Kidney (tissue), 14 donors: ENCODE measurements around the gene HOXC9. TPM values are rescaled to one million over a fixed set of nuclear protein-coding genes. Genes with fewer than 3 reads are reported as not detected.
A peak's percentile ranks its signal among the peaks of the same experiment; 100 is the strongest.

Source experiments
- DNase-seq, 5 donors: peaks; one replicate each; pipeline ENCODE4 v3.0.0-alpha.2; 2013 to 2020
- FAIRE-seq: peaks from 2 replicates; lab custom pipeline; 2012; peaks lifted over from hg19 to GRCh38; lab: Jason Lieb, UNC
- H3K27ac ChIP-seq, 2 donors: one replicate each; pipeline ENCODE4 v1.7.0; 2013; ENCODE audit warnings: low read depth in 2 of 2, low read length in 2 of 2, inconsistent platforms in 1 of 2
- H3K27me3 ChIP-seq: one replicate; pipeline ENCODE4 v1.7.1; 2013; ENCODE audit warnings: low read length, inconsistent platforms; ENCODE audit not compliant: control insufficient read depth, insufficient read depth
- H3K36me3 ChIP-seq, 3 donors: one replicate each; pipeline versions ENCODE4 v1.7.0 to v1.7.1; 2013; ENCODE audit warnings: low read length in 3 of 3, control low read depth in 1 of 3, inconsistent platforms in 1 of 3; ENCODE audit not compliant: insufficient read depth in 3 of 3, control insufficient read depth in 2 of 3
- H3K4me1 ChIP-seq, 3 donors: one replicate each; pipeline versions ENCODE4 v1.7.0 to v1.7.1; 2013; ENCODE audit warnings: low read length in 3 of 3, inconsistent platforms in 1 of 3, low read depth in 1 of 3; ENCODE audit not compliant: control insufficient read depth in 2 of 3, insufficient read depth in 2 of 3
- H3K4me3 ChIP-seq, 3 donors: one replicate each; pipeline versions ENCODE4 v1.7.0 to v1.8.1; 2013; ENCODE audit warnings: low read length in 3 of 3, control low read depth in 1 of 3, inconsistent platforms in 1 of 3
- H3K9ac ChIP-seq, 3 donors: one replicate each; pipeline versions ENCODE4 v1.7.0 to v1.7.1; 2013; ENCODE audit warnings: low read length in 3 of 3, control low read depth in 1 of 3, inconsistent platforms in 1 of 3
- H3K9me3 ChIP-seq, 3 donors: one replicate each; pipeline versions ENCODE4 v1.7.0 to v1.7.1; 2013; ENCODE audit warnings: low read length in 3 of 3, control low read depth in 1 of 3, inconsistent platforms in 1 of 3; ENCODE audit not compliant: control insufficient read depth in 2 of 3, insufficient read depth in 1 of 3
- intact Hi-C: fragments of 100-400 bp; cut with DNase I; formaldehyde crosslinking; loops from one replicate; pipeline ENCODE4 v1.11.1; 2022
- polyA plus RNA-seq: library from polyadenylated mRNA; stranded (reverse); fragments of 350-450 nt; fragmentation: Illumina TruSeq; extraction: RNeasy Lipid Tissue Mini Kit (QIAGEN cat#74804); gene quantifications from one replicate; pipeline ENCODE4 v1.2.3, GENCODE V29; 2014; ENCODE audit warnings: low read depth, low replicate concordance; ENCODE audit not compliant: insufficient read depth
- total RNA-seq: library from RNA; stranded (reverse); fragmentation: NEBNext Ultra II Directional; extraction: Animal tissue kit (Norgen Biotek cat#: 25700); gene quantifications from one replicate; pipeline ENCODE4 v1.2.1, GENCODE V29; 2021
- TF ChIP-seq, protein P1 (sequence below): IDR thresholded peaks from 3 replicates; pipeline ENCODE4 v1.5.1; 2012; ENCODE audit warnings: mild to moderate bottlenecking, moderate library complexity, borderline replicate concordance; ENCODE audit not compliant: insufficient read depth; ENCODE audit errors: extremely low read depth
- donor health status: control.
- donor health status: control.
- donor health status: control.
- donor health status: control.
- donor health status: control.
- donor health status: DM: yes; HTN: yes; CAD: no.
- donor health status: Normal renal cell carcinoma (clear cell type).

Gene HOXC9
- total and polyA plus RNA-seq, 2 donors from 2014 or later = 11.7 to 16.5 TPM

DNA sequence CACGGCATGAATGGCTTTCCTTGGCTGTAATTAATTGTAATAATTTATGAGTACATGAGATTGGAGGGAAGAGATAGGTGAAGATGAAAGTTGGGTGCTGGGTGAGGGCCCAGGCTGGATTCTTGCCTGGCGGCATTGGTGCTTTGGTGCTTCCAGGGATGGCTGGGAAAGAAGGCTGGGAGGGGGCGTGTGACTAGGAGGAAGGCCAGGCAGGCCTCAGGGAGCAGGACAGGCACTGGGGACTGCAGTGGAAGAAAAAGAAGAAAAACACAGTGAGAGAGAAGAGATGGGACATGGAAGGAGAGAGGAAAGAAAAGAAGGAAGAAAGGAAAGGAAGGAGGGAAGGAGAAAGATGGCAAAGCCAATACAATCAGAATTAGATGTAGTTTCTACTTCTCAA lies 3.7 kb downstream of the HOXC9 start:
- DNase-seq = peak in 1 of 5 donors; percentile 66
- TF ChIP-seq, protein P1, sequence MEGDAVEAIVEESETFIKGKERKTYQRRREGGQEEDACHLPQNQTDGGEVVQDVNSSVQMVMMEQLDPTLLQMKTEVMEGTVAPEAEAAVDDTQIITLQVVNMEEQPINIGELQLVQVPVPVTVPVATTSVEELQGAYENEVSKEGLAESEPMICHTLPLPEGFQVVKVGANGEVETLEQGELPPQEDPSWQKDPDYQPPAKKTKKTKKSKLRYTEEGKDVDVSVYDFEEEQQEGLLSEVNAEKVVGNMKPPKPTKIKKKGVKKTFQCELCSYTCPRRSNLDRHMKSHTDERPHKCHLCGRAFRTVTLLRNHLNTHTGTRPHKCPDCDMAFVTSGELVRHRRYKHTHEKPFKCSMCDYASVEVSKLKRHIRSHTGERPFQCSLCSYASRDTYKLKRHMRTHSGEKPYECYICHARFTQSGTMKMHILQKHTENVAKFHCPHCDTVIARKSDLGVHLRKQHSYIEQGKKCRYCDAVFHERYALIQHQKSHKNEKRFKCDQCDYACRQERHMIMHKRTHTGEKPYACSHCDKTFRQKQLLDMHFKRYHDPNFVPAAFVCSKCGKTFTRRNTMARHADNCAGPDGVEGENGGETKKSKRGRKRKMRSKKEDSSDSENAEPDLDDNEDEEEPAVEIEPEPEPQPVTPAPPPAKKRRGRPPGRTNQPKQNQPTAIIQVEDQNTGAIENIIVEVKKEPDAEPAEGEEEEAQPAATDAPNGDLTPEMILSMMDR = no peak
- Histone ChIP-seq H3K9ac (peak overlapping the region in 1 of 3 donors; percentile 5), H3K27me3 (peaks cover 4% of the 10 kb centered on the region), H3K27ac (peak overlapping the region in 1 of 2 donors; percentile 61), H3K36me3 (no peaks in the 10 kb centered on the region), H3K4me1 (peaks cover 6 to 25% (median 11%) of the 10 kb centered on the region in 3 donors), H3K9me3 (no peaks in the 10 kb centered on the region), H3K4me3 (no peak overlapping the region)
- intact Hi-C loops = loop anchor here (5.0 kb wide), 1 partner anchor 199 kb away; no protein-coding TSS in a partner anchor
- FAIRE-seq = no peak

DNA sequence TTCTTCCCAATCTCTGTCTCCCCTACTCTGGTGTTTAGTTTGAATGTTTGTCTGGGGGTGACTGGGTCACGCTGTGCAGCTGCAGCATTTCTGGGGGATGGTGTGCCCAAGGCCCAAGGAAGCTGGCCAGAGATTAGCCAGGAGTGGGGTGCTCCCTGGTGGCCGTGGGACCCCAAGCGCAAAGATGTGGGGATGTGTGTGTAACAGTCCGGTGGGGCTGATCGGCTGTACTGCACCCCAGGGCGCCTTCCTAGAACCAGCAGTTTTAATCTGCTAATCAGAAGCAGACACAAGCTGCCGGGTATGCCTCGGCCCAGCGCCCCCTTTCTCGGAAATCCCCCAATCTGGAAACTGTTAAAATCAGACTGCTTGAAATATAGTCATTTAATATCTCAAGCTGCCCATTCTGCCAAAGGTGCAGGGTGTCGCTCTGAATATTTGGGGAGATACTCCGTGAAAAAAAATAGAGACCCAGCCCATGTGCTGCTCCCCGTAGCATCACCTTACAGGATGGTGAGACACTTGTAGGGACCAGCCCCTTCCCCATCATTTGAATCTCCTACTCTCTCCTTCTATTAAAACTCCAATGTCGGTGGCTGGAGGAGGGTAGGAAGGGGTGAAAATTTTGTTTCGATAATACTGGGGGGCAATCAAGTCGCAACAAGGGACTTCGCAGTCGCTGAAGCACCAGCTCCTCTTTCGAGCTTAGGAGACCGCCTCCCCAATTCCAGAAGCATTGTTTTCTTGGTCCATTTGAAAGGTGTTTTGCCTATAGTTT lies 4.3 kb downstream of the HOXC9 start:
- Histone ChIP-seq H3K36me3 (no peaks in the 10 kb centered on the region), H3K27ac (peak overlapping the region; percentile 49 to 71), H3K9ac (peak overlapping the region in 1 of 3 donors; percentile 51), H3K4me3 (peak overlapping the region in 1 of 3 donors; percentile 39), H3K9me3 (no peaks in the 10 kb centered on the region), H3K27me3 (peaks cover 4% of the 10 kb centered on the region), H3K4me1 (peaks cover 6 to 25% (median 11%) of the 10 kb centered on the region in 3 donors)
- intact Hi-C loops = loop anchor here (5.0 kb wide), 1 partner anchor 198 kb away; no protein-coding TSS in a partner anchor
- TF ChIP-seq, protein P1 = no peak
- FAIRE-seq (no peak), DNase-seq (peak in 1 of 5 donors; percentile 62)

DNA sequence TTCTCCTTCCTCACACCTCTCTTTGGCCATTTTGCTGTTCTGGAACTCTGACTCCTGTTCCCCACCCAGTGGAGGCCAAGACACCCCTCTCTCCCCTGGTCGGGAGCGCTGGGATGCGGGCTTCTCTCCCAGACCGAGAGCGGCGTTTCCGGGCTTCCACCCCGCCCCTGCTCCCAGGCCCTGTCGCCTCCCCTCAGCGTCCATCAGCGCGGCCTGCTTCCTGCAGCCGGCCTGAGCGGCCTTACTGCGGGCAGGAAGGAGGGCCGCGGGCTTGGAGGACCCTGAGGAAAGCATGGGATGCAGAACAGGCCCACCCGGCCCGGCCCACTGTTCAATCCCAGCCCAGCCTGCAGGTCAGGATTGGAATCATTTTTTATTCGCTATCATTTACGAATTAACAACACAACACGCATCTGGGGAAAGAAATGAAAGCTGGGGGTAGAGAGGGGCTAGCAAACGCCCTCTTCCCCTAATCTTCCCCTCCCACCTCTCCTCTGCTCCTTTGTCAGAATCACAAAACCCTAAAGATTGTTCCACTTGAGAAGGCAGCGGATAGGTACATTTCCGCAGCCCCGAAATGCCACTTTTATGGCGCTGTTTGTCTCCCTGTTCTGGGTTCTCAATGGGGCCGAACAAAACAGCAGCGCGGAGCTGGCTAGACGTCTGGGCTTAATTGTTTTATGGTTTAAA lies 5.0 kb downstream of the HOXC9 start:
- peaks cover 6 to 28% (median 14%) of the 10 kb centered on the region in 3 donors for H3K4me1 ChIP-seq
- H3K27ac ChIP-seq = peak overlapping the region; percentile 49 to 71
- no peaks in the 10 kb centered on the region for H3K36me3 ChIP-seq
- H3K4me3 ChIP-seq = peak overlapping the region in 2 of 3 donors; percentile 11 to 39
- no peak for FAIRE-seq
- intact Hi-C loops = loop anchor here (5.0 kb wide), 1 partner anchor 197 kb away; no protein-coding TSS in a partner anchor
- H3K9me3 ChIP-seq = no peaks in the 10 kb centered on the region
- TF ChIP-seq, protein P1 = no peak
- peak overlapping the region in 1 of 3 donors; percentile 61 for H3K9ac ChIP-seq
- peak in 4 of 5 donors; percentile 68 to 92 (median 85) for DNase-seq
- peaks cover 4% of the 10 kb centered on the region for H3K27me3 ChIP-seq
